Measurements from ENCODE around the gene P2RY2. TPM values are rescaled to one million over a fixed set of nuclear protein-coding genes. Genes with fewer than 3 reads are reported as not detected.
A peak's percentile ranks its signal among the peaks of the same experiment; 100 is the strongest.

The P2RY2 gene
- total RNA-seq, 6 donors from 2014 or later, result 7.8 to 15.0 (median 11.7) TPM

- ATAC-seq (ENCODE audit: low FRiP score in 2 of 2), result no peak
- no peak for TF ChIP-seq CTCF (IDR thresholded peaks at IDR 0.05)
- TF ChIP-seq POLR2A (IDR thresholded peaks at IDR 0.05), result no peak
- TF ChIP-seq POLR2AphosphoS5 (IDR thresholded peaks at IDR 0.05), result no peak
- no peak for TF ChIP-seq EP300 (IDR thresholded peaks at IDR 0.05)
- WGBS, 2 donors, result 96 to 100% methylated on average over 2 to 5 of the region's 5 CpGs
- Histone ChIP-seq H3K9me3 (no peaks in the 10 kb centered on the region), H3K27me3 (no peaks in the 10 kb centered on the region), H3K4me1 (peaks cover 12 to 45% (median 28%) of the 10 kb centered on the region in 4 donors), H3K36me3 (no peaks in the 10 kb centered on the region), H3K27ac (no peak overlapping the region), H3K4me3 (no peak overlapping the region)
- no peak for DNase-seq
Observed at GRCh38 chr11:73221996-73222395, 3.9 kb downstream of the P2RY2 start.

GRCh38 chr11:73223998-73224730 is 6.1 kb downstream of the P2RY2 start:
- ATAC-seq (ENCODE audit: low FRiP score in 2 of 2), result no peak
- peak overlapping the region in 3 of 4 donors; percentile 6 to 58 (median 49) for H3K27ac ChIP-seq
- H3K9me3 ChIP-seq, result no peaks in the 10 kb centered on the region
- DNase-seq, result no peak
- no peak overlapping the region for H3K4me3 ChIP-seq
- 74 to 77% methylated on average over 10 of the region's 10 CpGs for WGBS, 2 donors
- TF ChIP-seq EP300 (IDR thresholded peaks at IDR 0.05) (no peak), POLR2A (IDR thresholded peaks at IDR 0.05) (no peak)
- no peaks in the 10 kb centered on the region for H3K36me3 ChIP-seq
- no peaks in the 10 kb centered on the region for H3K27me3 ChIP-seq
- H3K4me1 ChIP-seq, result peaks cover 6 to 38% (median 24%) of the 10 kb centered on the region in 4 donors

DNA sequence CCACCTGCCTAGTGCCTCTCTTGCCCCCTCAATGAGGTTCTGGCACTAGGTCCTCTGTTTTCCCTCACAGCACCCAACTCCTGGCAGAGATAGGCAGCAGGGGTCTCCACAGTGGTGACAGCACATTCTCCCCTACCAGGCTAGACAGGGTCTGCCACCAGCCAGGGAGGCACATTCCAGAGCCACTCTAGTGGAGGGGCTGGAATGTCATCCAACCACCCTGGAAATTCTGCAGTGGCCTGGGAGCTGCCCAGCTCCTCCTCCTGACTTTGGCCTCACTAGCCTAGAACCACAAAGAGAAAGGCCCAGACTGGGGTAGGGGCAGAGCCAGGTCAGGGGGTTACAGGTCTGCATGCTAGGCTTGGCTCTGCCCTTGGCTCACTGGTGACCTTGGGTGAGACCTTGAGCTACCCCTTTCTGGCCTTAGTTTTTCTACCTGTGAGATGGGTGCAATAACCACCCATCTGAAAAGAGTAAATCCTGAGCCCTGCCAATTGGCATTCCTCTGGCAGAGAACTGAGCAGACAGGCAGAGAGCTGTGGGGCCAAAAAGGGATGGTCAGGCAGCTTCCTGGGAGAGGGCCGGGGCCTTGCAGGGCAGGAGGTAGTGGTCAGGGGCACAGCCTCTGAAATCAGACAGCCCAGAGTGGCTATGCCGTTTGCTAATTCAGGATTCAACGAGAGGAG is 7.1 kb downstream of the P2RY2 start:
- Histone ChIP-seq H3K4me3 (no peak overlapping the region), H3K27ac (peak overlapping the region in 2 of 4 donors; percentile 49 to 58), H3K36me3 (no peaks in the 10 kb centered on the region), H3K9me3 (no peaks in the 10 kb centered on the region), H3K27me3 (no peaks in the 10 kb centered on the region), H3K4me1 (peaks cover 8 to 32% (median 19%) of the 10 kb centered on the region in 4 donors)
- ATAC-seq (ENCODE audit: low FRiP score in 2 of 2), result no peak
- no peak for TF ChIP-seq EP300 (IDR thresholded peaks at IDR 0.05)
- TF ChIP-seq POLR2AphosphoS5 (IDR thresholded peaks at IDR 0.05), result no peak
- no peak for TF ChIP-seq POLR2A (IDR thresholded peaks at IDR 0.05)
- no peak for TF ChIP-seq CTCF (IDR thresholded peaks at IDR 0.05)
- WGBS, 2 donors, result 40 to 79% methylated on average over 1 to 3 of the region's 3 CpGs
- DNase-seq, result peak in 1 of 2 donors; percentile 59

- peak overlapping the region in 2 of 4 donors; percentile 36 to 58 for H3K27ac ChIP-seq
- ATAC-seq (ENCODE audit: low FRiP score in 2 of 2) (no peak), DNase-seq (no peak)
- H3K36me3 ChIP-seq, result no peaks in the 10 kb centered on the region
- H3K9me3 ChIP-seq, result no peaks in the 10 kb centered on the region
- peaks cover 8 to 34% (median 19%) of the 10 kb centered on the region in 4 donors for H3K4me1 ChIP-seq
- TF ChIP-seq EP300 (IDR thresholded peaks at IDR 0.05), result no peak
- TF ChIP-seq POLR2AphosphoS5 (IDR thresholded peaks at IDR 0.05), result no peak
- TF ChIP-seq POLR2A (IDR thresholded peaks at IDR 0.05), result no peak
- no peak for TF ChIP-seq CTCF (IDR thresholded peaks at IDR 0.05)
- 89 to 94% methylated on average over 7 of the region's 7 CpGs for WGBS, 2 donors
- H3K27me3 ChIP-seq, result no peaks in the 10 kb centered on the region
- no peak overlapping the region for H3K4me3 ChIP-seq
Observed at GRCh38 chr11:73225851-73226250, 7.8 kb downstream of the P2RY2 start.

DNA sequence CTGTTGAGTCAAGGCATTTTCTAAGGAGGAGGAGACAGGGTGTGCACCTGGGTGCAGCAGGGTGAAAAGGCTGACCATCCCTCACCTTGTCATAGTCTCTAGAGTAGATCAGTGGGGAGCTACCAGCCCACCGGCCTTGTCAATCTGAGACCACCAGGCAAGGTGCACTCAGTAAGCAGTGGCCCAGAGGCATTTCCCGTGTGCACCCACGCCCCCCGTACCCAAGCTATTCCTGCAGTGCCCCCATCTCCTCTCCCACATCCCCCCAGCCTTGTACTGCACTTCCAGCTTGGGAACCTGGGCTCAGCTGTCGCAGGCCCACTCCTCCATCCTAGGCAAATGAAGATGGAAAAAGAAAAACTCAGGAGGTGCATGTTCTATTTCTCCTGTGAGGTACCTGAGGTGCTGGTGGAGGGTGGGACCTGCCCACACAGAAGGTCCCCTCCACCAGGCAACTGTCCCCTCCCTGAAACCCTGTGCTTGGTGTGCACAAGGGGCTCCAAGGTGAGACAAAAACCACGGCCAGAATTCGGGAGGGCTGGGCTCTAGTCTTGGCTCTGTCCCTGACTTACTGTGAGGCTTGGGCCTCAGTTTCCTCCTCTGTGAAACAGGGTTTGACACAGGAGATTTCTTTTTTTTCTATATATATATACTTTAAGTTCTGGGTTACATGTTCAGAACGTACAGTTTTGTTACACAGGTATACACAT is 8.4 kb downstream of the P2RY2 start:
- H3K4me3 ChIP-seq, result no peak overlapping the region
- peaks cover 8 to 34% (median 19%) of the 10 kb centered on the region in 4 donors for H3K4me1 ChIP-seq
- no peaks in the 10 kb centered on the region for H3K27me3 ChIP-seq
- WGBS, 2 donors, result 75 to 83% methylated on average over 8 of the region's 8 CpGs
- H3K27ac ChIP-seq, result peak overlapping the region in 1 of 4 donors; percentile 58
- DNase-seq (no peak), ATAC-seq (ENCODE audit: low FRiP score in 2 of 2) (no peak)
- no peak for TF ChIP-seq EP300 (IDR thresholded peaks at IDR 0.05)
- no peak for TF ChIP-seq POLR2A (IDR thresholded peaks at IDR 0.05)
- TF ChIP-seq CTCF (IDR thresholded peaks at IDR 0.05), result no peak
- TF ChIP-seq POLR2AphosphoS5 (IDR thresholded peaks at IDR 0.05), result no peak
- H3K36me3 ChIP-seq, result no peaks in the 10 kb centered on the region
- no peaks in the 10 kb centered on the region for H3K9me3 ChIP-seq
